H9 (cell line): ENCODE results near the gene CTSH. TPM values are rescaled to one million over a fixed set of nuclear protein-coding genes. Genes with fewer than 3 reads are reported as not detected.

Source experiments
- DNase-seq: peaks from one replicate; pipeline ENCODE4 v3.0.0-alpha.2; 2017
- H2AFZ ChIP-seq: one replicate; pipeline ENCODE4 v1.6.1; 2013; ENCODE audit warnings: mild to moderate bottlenecking, low read length, control low read depth, moderate library complexity
- H2AK5ac ChIP-seq: 2 replicates; pipeline ENCODE4 v1.6.1; 2013; ENCODE audit warnings: low read length, control low read depth, mixed read lengths; ENCODE audit not compliant: insufficient read length
- H2BK120ac ChIP-seq: one replicate; pipeline ENCODE4 v1.6.1; 2013; ENCODE audit warnings: low read depth, mild to moderate bottlenecking, low read length, control low read depth, inconsistent platforms; ENCODE audit not compliant: poor library complexity, severe bottlenecking
- H2BK12ac ChIP-seq: 2 replicates; pipeline ENCODE4 v1.6.1; 2013; ENCODE audit warnings: low read length, control low read depth, mixed read lengths, low read depth; ENCODE audit not compliant: insufficient read length
- H2BK15ac ChIP-seq: 2 replicates; pipeline ENCODE4 v1.6.1; 2013; ENCODE audit warnings: low read depth, low read length, control low read depth
- H2BK20ac ChIP-seq: one replicate; pipeline ENCODE4 v1.6.1; 2013; ENCODE audit warnings: low read depth, mild to moderate bottlenecking, low read length, control low read depth, inconsistent platforms; ENCODE audit not compliant: poor library complexity, severe bottlenecking
- H2BK5ac ChIP-seq: 2 replicates; pipeline ENCODE4 v1.6.1; 2013; ENCODE audit warnings: low read length, control low read depth, mixed read lengths; ENCODE audit not compliant: insufficient read length
- H3K14ac ChIP-seq: 2 replicates; pipeline ENCODE4 v1.6.1; 2013; ENCODE audit warnings: low read length, control low read depth; ENCODE audit not compliant: insufficient read depth
- H3K18ac ChIP-seq: 2 replicates; pipeline ENCODE4 v1.6.1; 2013; ENCODE audit warnings: low read depth, mild to moderate bottlenecking, mixed read lengths, low read length, control low read depth; ENCODE audit not compliant: insufficient read length
- H3K23ac ChIP-seq: 2 replicates; pipeline ENCODE4 v1.6.1; 2013; ENCODE audit warnings: low read length, control low read depth, mixed read lengths, low read depth; ENCODE audit not compliant: insufficient read length
- H3K23me2 ChIP-seq: 2 replicates; pipeline ENCODE4 v1.6.1; 2013; ENCODE audit warnings: low read depth, mild to moderate bottlenecking, mixed read lengths, low read length, control low read depth; ENCODE audit not compliant: insufficient read length, poor library complexity, severe bottlenecking
- H3K27ac ChIP-seq: 2 replicates; pipeline ENCODE4 v1.5.1; 2013; ENCODE audit warnings: low read length, control low read depth, mixed read lengths, low read depth; ENCODE audit not compliant: insufficient read length
- H3K27me3 ChIP-seq: 2 replicates; pipeline ENCODE4 v1.6.1; 2013; ENCODE audit warnings: low read length, control low read depth, inconsistent platforms; ENCODE audit not compliant: insufficient read depth
- H3K4ac ChIP-seq: 2 replicates; pipeline ENCODE4 v1.6.1; 2013; ENCODE audit warnings: low read depth, mild to moderate bottlenecking, control low read depth, inconsistent platforms, low read length, moderate library complexity
- H3K4me1 ChIP-seq: 2 replicates; pipeline ENCODE4 v1.6.1; 2013; ENCODE audit warnings: low read length, control low read depth, inconsistent platforms; ENCODE audit not compliant: insufficient read depth
- H3K4me2 ChIP-seq: 2 replicates; pipeline ENCODE4 v1.6.1; 2013; ENCODE audit warnings: low read length, control low read depth, mixed read lengths; ENCODE audit not compliant: insufficient read length, insufficient read depth
- H3K56ac ChIP-seq: 2 replicates; pipeline ENCODE4 v1.6.1; 2013; ENCODE audit warnings: low read depth, mild to moderate bottlenecking, mixed read lengths, low read length, control low read depth; ENCODE audit not compliant: insufficient read length
- H3K79me1 ChIP-seq: 2 replicates; pipeline ENCODE4 v1.6.1; 2013; ENCODE audit warnings: low read depth, mild to moderate bottlenecking, moderate library complexity, low read length, control low read depth, inconsistent platforms; ENCODE audit not compliant: insufficient read depth, poor library complexity, severe bottlenecking
- H3K79me2 ChIP-seq: 2 replicates; pipeline ENCODE4 v1.6.1; 2013; ENCODE audit warnings: low read length, control low read depth, inconsistent platforms; ENCODE audit not compliant: insufficient read depth
- H3K9ac ChIP-seq: 2 replicates; pipeline ENCODE4 v1.6.1; 2013; ENCODE audit warnings: low read length, control low read depth, mixed read lengths; ENCODE audit not compliant: insufficient read length; ENCODE audit errors: extremely low read depth
- H3K9me3 ChIP-seq: one replicate; pipeline ENCODE4 v1.6.1; 2013; ENCODE audit warnings: low read depth, low read length, inconsistent platforms; ENCODE audit not compliant: control insufficient read depth
- H3T11ph ChIP-seq: one replicate; pipeline ENCODE4 v1.6.1; 2013; ENCODE audit warnings: mild to moderate bottlenecking, low read length, control low read depth, inconsistent platforms
- H4K20me1 ChIP-seq: one replicate; pipeline ENCODE4 v1.6.1; 2013; ENCODE audit not compliant: control insufficient read depth, insufficient read length, insufficient read depth
- H4K5ac ChIP-seq: 2 replicates; pipeline ENCODE4 v1.6.1; 2013; ENCODE audit warnings: low read depth, mild to moderate bottlenecking, mixed read lengths, low read length, control low read depth; ENCODE audit not compliant: insufficient read length
- H4K8ac ChIP-seq: replicated peaks from 2 replicates; pipeline ENCODE4 v1.6.1; 2013; ENCODE audit warnings: low read length, control low read depth, mixed read lengths, low read depth; ENCODE audit not compliant: insufficient read length
- H4K91ac ChIP-seq: 2 replicates; pipeline ENCODE4 v1.6.1; 2013; ENCODE audit warnings: low read depth, mild to moderate bottlenecking, moderate library complexity, mixed read lengths, low read length, control low read depth; ENCODE audit not compliant: insufficient read length
- H3K27ac Mint-ChIP-seq, 3 experiments: 2 replicates in 2 of 3; 3 replicates in 1 of 3; pipeline ENCODE4 v1.8.0; 2020 to 2021; ENCODE audit warnings: mixed read lengths in 3 of 3, mild to moderate bottlenecking in 1 of 3, moderate library complexity in 1 of 3
- H3K27me3 Mint-ChIP-seq: 2 replicates; pipeline ENCODE4 v1.8.0; 2021; ENCODE audit warnings: low read depth, mild to moderate bottlenecking, moderate library complexity, mixed read lengths
- H3K36me3 Mint-ChIP-seq, 3 experiments: 2 replicates in 2 of 3; 3 replicates in 1 of 3; pipeline ENCODE4 v1.8.0; 2020 to 2021; ENCODE audit warnings: low read depth in 3 of 3, mixed read lengths in 3 of 3; ENCODE audit not compliant: insufficient read depth in 1 of 3
- H3K4me1 Mint-ChIP-seq, 2 experiments: 2 replicates each; pipeline ENCODE4 v1.8.0; 2020; ENCODE audit warnings: mixed read lengths in 2 of 2
- H3K4me3 Mint-ChIP-seq, 2 experiments: 2 replicates in 1 of 2; 3 replicates in 1 of 2; pipeline ENCODE4 v1.8.0; 2020 to 2021; ENCODE audit warnings: mild to moderate bottlenecking in 2 of 2, mixed read lengths in 2 of 2, moderate library complexity in 1 of 2
- H3K9me3 Mint-ChIP-seq, 2 experiments: 2 replicates in 1 of 2; 3 replicates in 1 of 2; pipeline ENCODE4 v1.8.0; 2020; ENCODE audit warnings: mild to moderate bottlenecking in 2 of 2, mixed read lengths in 2 of 2, moderate library complexity in 1 of 2
- WGBS: extraction: QIAGEN DNeasy Blood & Tissue Kit; methylation state at CpG from one replicate; pipeline ENCODE4 v1.1.7; 2013; ENCODE audit warnings: missing lambda C conversion rate, low lambda C conversion rate, mixed read lengths; ENCODE audit not compliant: insufficient read length; ENCODE audit errors: extremely low coverage; 5-methylcytosine and 5-hydroxymethylcytosine counted together
- total RNA-seq: library from RNA; stranded (reverse); gene quantifications from 2 replicates; pipeline ENCODE4 v1.2.1, GENCODE V29; 2021
- TF ChIP-seq, protein P1 (sequence below): fragments of 200-600 bp; sonication (generic); conservative IDR thresholded peaks from 3 replicates; pipeline ENCODE4 v1.8.0; 2021; ENCODE audit warnings: antibody characterized with exemption, mild to moderate bottlenecking

Gene CTSH
- total RNA-seq, 1 experiment from 2014 or later = 15.5 TPM

DNA sequence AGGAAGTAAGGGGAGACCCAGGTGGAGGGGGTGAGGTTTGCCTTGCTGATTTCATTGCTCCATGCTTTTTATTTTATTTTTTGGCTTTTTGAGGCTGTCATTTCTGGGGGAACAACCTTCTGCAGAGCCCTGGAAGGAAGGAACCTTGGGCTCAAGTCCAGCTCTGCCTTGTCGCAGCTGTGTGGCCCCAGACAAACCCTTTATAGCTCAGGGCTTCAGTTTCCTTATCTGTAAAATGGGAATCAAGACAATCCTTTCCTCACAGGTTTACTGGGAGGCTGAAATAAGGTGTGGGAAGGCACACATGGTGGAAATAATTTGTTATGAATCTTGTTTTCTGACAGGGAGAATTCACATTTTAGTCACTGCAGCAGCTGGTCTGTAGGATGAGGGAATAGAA, 45.4 kb upstream of the CTSH start:
- H3K79me1 ChIP-seq = no peaks in the 10 kb centered on the region
- no peaks in the 10 kb centered on the region for H3K27me3 ChIP-seq
- H3K18ac ChIP-seq = no peak overlapping the region
- H3K23me2 ChIP-seq = no peaks in the 10 kb centered on the region
- TF ChIP-seq, protein P1, sequence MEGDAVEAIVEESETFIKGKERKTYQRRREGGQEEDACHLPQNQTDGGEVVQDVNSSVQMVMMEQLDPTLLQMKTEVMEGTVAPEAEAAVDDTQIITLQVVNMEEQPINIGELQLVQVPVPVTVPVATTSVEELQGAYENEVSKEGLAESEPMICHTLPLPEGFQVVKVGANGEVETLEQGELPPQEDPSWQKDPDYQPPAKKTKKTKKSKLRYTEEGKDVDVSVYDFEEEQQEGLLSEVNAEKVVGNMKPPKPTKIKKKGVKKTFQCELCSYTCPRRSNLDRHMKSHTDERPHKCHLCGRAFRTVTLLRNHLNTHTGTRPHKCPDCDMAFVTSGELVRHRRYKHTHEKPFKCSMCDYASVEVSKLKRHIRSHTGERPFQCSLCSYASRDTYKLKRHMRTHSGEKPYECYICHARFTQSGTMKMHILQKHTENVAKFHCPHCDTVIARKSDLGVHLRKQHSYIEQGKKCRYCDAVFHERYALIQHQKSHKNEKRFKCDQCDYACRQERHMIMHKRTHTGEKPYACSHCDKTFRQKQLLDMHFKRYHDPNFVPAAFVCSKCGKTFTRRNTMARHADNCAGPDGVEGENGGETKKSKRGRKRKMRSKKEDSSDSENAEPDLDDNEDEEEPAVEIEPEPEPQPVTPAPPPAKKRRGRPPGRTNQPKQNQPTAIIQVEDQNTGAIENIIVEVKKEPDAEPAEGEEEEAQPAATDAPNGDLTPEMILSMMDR = no peak
- H2AK5ac ChIP-seq = no peak overlapping the region
- peaks cover 7% of the 10 kb centered on the region for H3K27me3 Mint-ChIP-seq
- H3K56ac ChIP-seq = no peak overlapping the region
- H2BK12ac ChIP-seq = no peak overlapping the region
- no CpG with 5 or more reads among the region's 1 CpG for WGBS
- H3K27ac Mint-ChIP-seq = no peak overlapping the region
- no peak overlapping the region for H4K5ac ChIP-seq
- H2BK5ac ChIP-seq = no peak overlapping the region
- no peak overlapping the region for H3K9ac ChIP-seq
- H3K36me3 Mint-ChIP-seq = no peaks in the 10 kb centered on the region; a peak in 1 of 7 replicates
- H3K4me1 Mint-ChIP-seq = peaks cover 2 to 7% of the 10 kb centered on the region in 2 experiments; a peak in 1 of 4 replicates
- H2BK120ac ChIP-seq = no peak overlapping the region
- H3K4me2 ChIP-seq = no peak overlapping the region
- no peaks in the 10 kb centered on the region; a peak in 1 of 5 replicates for H3K9me3 Mint-ChIP-seq
- no peak overlapping the region for H2BK20ac ChIP-seq
- H3K23ac ChIP-seq = no peak overlapping the region
- H3K4ac ChIP-seq = no peak overlapping the region
- no peak overlapping the region for H2BK15ac ChIP-seq
- H4K91ac ChIP-seq = no peak overlapping the region
- no peaks in the 10 kb centered on the region for H3K79me2 ChIP-seq
- DNase-seq = no peak
- H2AFZ ChIP-seq = no peak overlapping the region
- no peak overlapping the region for H3K14ac ChIP-seq
- no peak overlapping the region for H3T11ph ChIP-seq
- H4K8ac ChIP-seq = no peak overlapping the region
- no peaks in the 10 kb centered on the region for H3K9me3 ChIP-seq
- no peaks in the 10 kb centered on the region for H3K4me1 ChIP-seq
- no peaks in the 10 kb centered on the region for H4K20me1 ChIP-seq
- H3K4me3 Mint-ChIP-seq = no peak overlapping the region
- no peak overlapping the region for H3K27ac ChIP-seq
